Smooth muscle cell (in vitro differentiated cells): Measurements from ENCODE around the gene DMPK. TPM values are rescaled to one million over a fixed set of nuclear protein-coding genes. Genes with fewer than 3 reads are reported as not detected.
A peak's percentile ranks its signal among the peaks of the same experiment; 100 is the strongest.

Experiments used
- DNase-seq: peaks from one replicate; lab custom pipeline; 2025; ENCODE audit not compliant: unreplicated experiment; lab: John Stamatoyannopoulos, UW
- H2AFZ ChIP-seq: fragments of 200-600 bp; sonication (generic); 2 replicates; pipeline ENCODE4 v1.6.0; 2016; ENCODE audit warnings: antibody characterized with exemption, low read depth, mild to moderate bottlenecking
- H3F3A ChIP-seq: fragments of 200-600 bp; sonication (generic); 2 replicates; pipeline ENCODE4 v1.6.0; 2017; ENCODE audit warnings: antibody characterized with exemption, low read depth
- H3K27ac ChIP-seq: fragments of 200-600 bp; sonication (generic); 2 replicates; pipeline ENCODE4 v1.5.1; 2016; ENCODE audit warnings: low read depth, mild to moderate bottlenecking
- H3K27me3 ChIP-seq: fragments of 200-600 bp; sonication (generic); 2 replicates; pipeline ENCODE4 v1.6.1; 2016; ENCODE audit warnings: low read depth, mild to moderate bottlenecking
- H3K36me3 ChIP-seq: fragments of 200-600 bp; sonication (generic); 2 replicates; pipeline ENCODE4 v1.5.1; 2016; ENCODE audit warnings: low read depth
- H3K4me1 ChIP-seq: fragments of 200-600 bp; sonication (generic); 2 replicates; pipeline ENCODE4 v1.5.1; 2016; ENCODE audit warnings: low read depth
- H3K4me2 ChIP-seq: fragments of 200-600 bp; sonication (generic); 2 replicates; pipeline ENCODE4 v1.6.0; 2016; ENCODE audit warnings: mild to moderate bottlenecking
- H3K4me3 ChIP-seq: fragments of 200-600 bp; sonication (generic); 2 replicates; pipeline ENCODE4 v1.5.1; 2016; ENCODE audit warnings: mild to moderate bottlenecking
- H3K79me2 ChIP-seq: fragments of 200-600 bp; sonication (generic); 2 replicates; pipeline ENCODE4 v1.6.0; 2016; ENCODE audit warnings: low read depth, mild to moderate bottlenecking
- H3K9ac ChIP-seq: fragments of 200-600 bp; sonication (generic); 2 replicates; pipeline ENCODE4 v1.6.0; 2016; ENCODE audit warnings: low read depth
- H3K9me3 ChIP-seq: fragments of 200-600 bp; sonication (generic); replicated peaks from 2 replicates; pipeline ENCODE4 v1.5.1; 2016; ENCODE audit warnings: low read depth
- H4K20me1 ChIP-seq: fragments of 200-600 bp; sonication (generic); 2 replicates; pipeline ENCODE4 v1.6.0; 2016; ENCODE audit warnings: low read depth
- CTCF ChIP-seq: fragments of 200-600 bp; sonication (generic); IDR thresholded peaks from 2 replicates; pipeline ENCODE4 v1.5.1; 2017; ENCODE audit warnings: borderline replicate concordance, mild to moderate bottlenecking, antibody characterized with exemption; ENCODE audit not compliant: insufficient read depth, poor library complexity, severe bottlenecking
- WGBS: methylation state at CpG from one replicate; pipeline ENCODE4 v1.1.7; 2016; ENCODE audit warnings: low lambda C conversion rate; 5-methylcytosine and 5-hydroxymethylcytosine counted together
- polyA plus RNA-seq: library from polyadenylated mRNA; unstranded; fragments of >200 nt; fragmentation: Nextera tagmentation; extraction: Ambion mirVana; gene quantifications from 2 replicates; pipeline ENCODE4 v1.2.1, GENCODE V29; 2016
- total RNA-seq: library from RNA; depleted of rRNA; stranded (reverse); fragments of >200 nt; gene quantifications from 2 replicates; pipeline ENCODE4 v1.2.3, GENCODE V29; 2014

DMPK gene
- total and polyA plus RNA-seq, 2 experiments from 2014 or later: 23.6 to 32.7 TPM

GRCh38 chr19:45765702-45766295 lies 16.5 kb downstream of the DMPK start:
- H2AFZ ChIP-seq: no peak overlapping the region
- H3K27me3 ChIP-seq: no peaks in the 10 kb centered on the region
- DNase-seq: no peak
- peaks cover under 1% of the 10 kb centered on the region for H4K20me1 ChIP-seq
- 88% methylated on average over 22 of the region's 23 CpGs for WGBS
- peaks cover 22% of the 10 kb centered on the region for H3K4me1 ChIP-seq
- no peak overlapping the region for H3K4me3 ChIP-seq
- H3K36me3 ChIP-seq: no peaks in the 10 kb centered on the region
- no peaks in the 10 kb centered on the region for H3K9me3 ChIP-seq
- H3K4me2 ChIP-seq: peak overlapping the region; percentile 91
- H3K27ac ChIP-seq: no peak overlapping the region
- peaks cover 16% of the 10 kb centered on the region for H3K79me2 ChIP-seq
- TF ChIP-seq CTCF: no peak
- H3F3A ChIP-seq: no peaks in the 10 kb centered on the region
- no peak overlapping the region for H3K9ac ChIP-seq

DNA sequence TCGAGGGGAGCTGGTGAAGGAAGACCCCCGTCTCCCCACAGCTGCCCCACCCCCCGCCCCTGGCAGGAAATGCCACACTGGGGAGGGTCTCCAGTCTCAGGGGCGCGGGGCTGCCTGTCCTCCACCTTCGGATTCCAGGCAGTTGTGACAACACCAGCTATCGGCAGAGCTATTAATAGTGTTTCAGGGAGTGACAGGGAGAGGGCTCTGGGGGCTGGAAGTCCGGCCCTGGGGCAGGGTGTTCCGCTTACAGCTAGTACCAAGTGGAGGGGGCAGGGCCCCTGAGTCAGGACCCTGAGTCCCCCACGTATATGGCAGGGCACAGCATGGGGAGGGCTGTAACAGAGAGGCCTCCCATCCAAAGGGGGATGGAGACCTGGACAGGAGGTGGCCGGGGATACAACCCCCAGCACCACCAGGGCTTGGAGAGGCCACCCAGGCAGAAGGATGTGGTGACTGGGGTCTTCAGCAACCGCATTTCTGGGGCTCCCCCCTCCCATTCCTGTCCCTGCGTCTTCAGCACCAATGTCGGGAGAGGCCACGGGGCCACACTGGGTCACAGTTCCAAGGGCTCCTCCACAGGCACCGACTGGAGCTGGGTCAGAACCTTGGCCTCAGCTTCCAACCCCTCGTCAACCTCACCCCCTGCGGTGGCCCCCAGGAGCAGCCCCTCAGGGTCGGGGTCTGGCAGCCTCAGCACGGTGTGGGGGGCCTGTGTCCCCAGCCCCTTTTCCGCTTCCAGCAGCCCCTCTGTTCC lies 17.2 kb downstream of the DMPK start:
- Histone ChIP-seq H3F3A (no peaks in the 10 kb centered on the region), H3K27ac (no peak overlapping the region), H3K79me2 (peaks cover 16% of the 10 kb centered on the region), H3K9ac (no peak overlapping the region), H2AFZ (no peak overlapping the region), H4K20me1 (no peaks in the 10 kb centered on the region), H3K36me3 (no peaks in the 10 kb centered on the region), H3K4me1 (peaks cover 22% of the 10 kb centered on the region), H3K27me3 (no peaks in the 10 kb centered on the region), H3K9me3 (no peaks in the 10 kb centered on the region), H3K4me3 (no peak overlapping the region), H3K4me2 (no peak overlapping the region)
- DNase-seq: no peak
- no peak for TF ChIP-seq CTCF
- WGBS: 47% methylated on average over 17 of the region's 21 CpGs

- no peak overlapping the region for H3K4me2 ChIP-seq
- no peaks in the 10 kb centered on the region for H3K36me3 ChIP-seq
- H3K27me3 ChIP-seq: no peaks in the 10 kb centered on the region
- no peak for TF ChIP-seq CTCF
- no peak for DNase-seq
- H3F3A ChIP-seq: no peaks in the 10 kb centered on the region
- peaks cover 16% of the 10 kb centered on the region for H3K79me2 ChIP-seq
- H3K9ac ChIP-seq: no peak overlapping the region
- no peaks in the 10 kb centered on the region for H4K20me1 ChIP-seq
- H3K4me1 ChIP-seq: peaks cover 22% of the 10 kb centered on the region
- no peak overlapping the region for H3K27ac ChIP-seq
- H3K4me3 ChIP-seq: no peak overlapping the region
- no peaks in the 10 kb centered on the region for H3K9me3 ChIP-seq
- WGBS: 72% methylated on average over 6 of the region's 6 CpGs
- no peak overlapping the region for H2AFZ ChIP-seq
Observed at GRCh38 chr19:45764475-45764874, 17.8 kb downstream of the DMPK start.
